GM20431 (cell line): ENCODE results near the gene SLC30A1.

Experiments used
- in situ Hi-C: fragments of 300-500 bp; cut with MseI, MboI; formaldehyde crosslinking; loops from one replicate; pipeline ENCODE4 v1.15.0; 2020; ENCODE audit warnings: low sequenced_read_pairs; ENCODE audit not compliant: unreplicated experiment

SLC30A1 gene

GRCh38 chr1:211609120-211610024, 30.4 kb upstream of the SLC30A1 start:
- in situ Hi-C loops: no loop called here

GRCh38 chr1:211607754-211608473, 29.0 kb upstream of the SLC30A1 start:
- in situ Hi-C loops: no loop called here

- in situ Hi-C loops: no loop called here
Measured at GRCh38 chr1:211606914-211607753, 28.2 kb upstream of the SLC30A1 start.

- in situ Hi-C loops: no loop called here
Measured at GRCh38 chr1:211606332-211606913, 27.5 kb upstream of the SLC30A1 start.

- in situ Hi-C loops: no loop called here
Measured at GRCh38 chr1:211605603-211606331, 26.8 kb upstream of the SLC30A1 start.

GRCh38 chr1:211605034-211605433, 26.1 kb upstream of the SLC30A1 start:
- in situ Hi-C loops: no loop called here

- in situ Hi-C loops: no loop called here
Measured at GRCh38 chr1:211604548-211604947, 25.6 kb upstream of the SLC30A1 start.

GRCh38 chr1:211603713-211604112, 24.8 kb upstream of the SLC30A1 start:
- in situ Hi-C loops: no loop called here

GRCh38 chr1:211603191-211603701, 24.3 kb upstream of the SLC30A1 start:
- in situ Hi-C loops: no loop called here

GRCh38 chr1:211601982-211602670, 23.2 kb upstream of the SLC30A1 start:
- in situ Hi-C loops: no loop called here

GRCh38 chr1:211601159-211601558, 22.2 kb upstream of the SLC30A1 start:
- in situ Hi-C loops: no loop called here

GRCh38 chr1:211599250-211599649, 20.3 kb upstream of the SLC30A1 start:
- in situ Hi-C loops: no loop called here

GRCh38 chr1:211598514-211598913, 19.6 kb upstream of the SLC30A1 start:
- in situ Hi-C loops: no loop called here

- in situ Hi-C loops: no loop called here
Measured at GRCh38 chr1:211596418-211597181, 17.6 kb upstream of the SLC30A1 start.

- in situ Hi-C loops: no loop called here
Measured at GRCh38 chr1:211595419-211595818, 16.5 kb upstream of the SLC30A1 start.

GRCh38 chr1:211591980-211592493, 13.1 kb upstream of the SLC30A1 start:
- in situ Hi-C loops: no loop called here

GRCh38 chr1:211589782-211590721, 11.1 kb upstream of the SLC30A1 start:
- in situ Hi-C loops: no loop called here
